EH (cell line): ENCODE results near the gene DPH7.
A peak's percentile ranks its signal among the peaks of the same experiment; 100 is the strongest.
"Not testable (repeated sequence)": the region's sequence is repeated elsewhere in the genome, so short reads cannot be mapped to it uniquely, and the experiment has no call there.

Source experiments
- DNase-seq: peaks from one replicate; pipeline ENCODE4 v3.0.0-alpha.2; 2015; ENCODE audit warnings: low read depth

DPH7 gene

DNA sequence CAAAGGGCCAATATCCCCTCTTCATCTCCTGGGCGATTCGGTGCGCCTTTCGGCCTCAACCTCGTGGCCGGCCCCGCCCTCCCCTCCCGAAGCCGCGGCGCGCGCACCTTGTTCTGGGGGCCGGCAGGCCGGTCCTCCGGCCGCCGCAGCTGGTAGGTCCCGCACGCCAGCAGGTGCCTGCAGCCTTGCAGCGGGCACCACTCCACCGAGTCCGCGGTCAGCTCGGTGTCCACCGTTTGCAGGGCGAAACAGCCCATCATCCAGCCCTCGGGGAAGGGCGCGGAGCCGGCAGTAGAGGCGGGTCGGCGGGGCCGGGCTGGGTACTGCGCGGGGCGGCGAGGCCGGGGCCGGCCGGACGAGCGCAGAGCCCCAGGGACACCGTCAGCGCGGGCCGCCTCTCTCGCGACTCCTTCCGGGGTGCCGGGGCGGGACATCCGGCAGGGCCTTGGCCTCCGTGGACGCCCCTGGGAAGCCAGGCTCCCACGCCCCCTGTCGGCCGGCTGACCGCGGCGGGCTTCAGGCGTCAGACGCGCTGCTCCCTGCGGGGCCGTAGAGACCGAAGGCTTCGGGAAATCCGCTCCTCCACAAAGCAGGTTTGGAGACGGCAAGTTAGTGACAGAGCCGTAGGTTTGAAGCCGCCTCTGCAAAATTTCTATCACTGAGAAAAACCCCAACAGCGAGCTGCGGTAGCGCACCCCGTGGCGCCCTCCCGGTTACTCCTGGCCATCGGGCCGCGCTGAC, at the start of gene DPH7:
TSS of gene DPH7 (minus strand) at position 408 of the 741 bp plus-strand sequence. CDS start at position 260, 148 bp downstream.
- DNase-seq, result peak; percentile 91

DNA sequence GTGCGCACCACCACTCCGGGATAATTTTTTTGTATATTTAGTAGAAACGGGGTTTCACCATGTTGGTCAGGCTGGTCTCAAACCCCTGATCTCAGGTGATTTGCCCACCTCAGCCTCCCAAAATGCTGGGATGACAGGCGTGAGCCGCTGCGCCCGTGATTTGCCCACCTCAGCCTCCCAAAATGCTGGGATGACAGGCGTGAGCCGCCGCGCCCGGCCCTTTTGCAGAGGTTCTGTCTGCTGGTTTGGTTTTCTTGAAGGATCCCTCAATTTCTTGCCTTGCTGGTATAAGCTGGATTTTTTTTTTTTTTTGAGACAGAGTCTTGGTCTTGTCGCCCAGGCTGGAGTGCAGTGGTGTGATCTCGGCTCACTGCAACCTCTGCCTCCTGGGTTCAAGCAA, 48.7 kb upstream of the DPH7 start:
- DNase-seq, result not testable (repeated sequence)

DNA sequence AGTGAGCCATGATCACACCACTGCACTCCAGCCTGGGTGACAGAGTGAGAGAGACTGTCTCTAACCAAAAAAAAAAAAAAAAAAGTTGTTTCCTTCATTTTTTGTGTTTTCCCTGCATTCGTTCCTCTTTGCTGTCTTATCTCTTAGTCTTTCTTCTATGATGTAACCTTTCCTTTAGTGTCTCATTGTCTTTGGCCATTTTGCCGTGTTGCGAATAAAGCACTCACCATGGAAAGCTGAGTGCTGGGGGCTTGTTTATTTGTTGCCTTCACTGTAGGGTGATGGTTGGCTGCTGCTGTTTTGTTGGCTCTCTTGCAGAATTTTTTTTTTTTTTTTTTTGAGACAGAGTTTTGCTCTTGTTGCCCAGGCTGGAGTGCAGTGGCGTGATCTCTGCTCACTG, 47.7 kb upstream of the DPH7 start:
- DNase-seq, result no peak

DNA sequence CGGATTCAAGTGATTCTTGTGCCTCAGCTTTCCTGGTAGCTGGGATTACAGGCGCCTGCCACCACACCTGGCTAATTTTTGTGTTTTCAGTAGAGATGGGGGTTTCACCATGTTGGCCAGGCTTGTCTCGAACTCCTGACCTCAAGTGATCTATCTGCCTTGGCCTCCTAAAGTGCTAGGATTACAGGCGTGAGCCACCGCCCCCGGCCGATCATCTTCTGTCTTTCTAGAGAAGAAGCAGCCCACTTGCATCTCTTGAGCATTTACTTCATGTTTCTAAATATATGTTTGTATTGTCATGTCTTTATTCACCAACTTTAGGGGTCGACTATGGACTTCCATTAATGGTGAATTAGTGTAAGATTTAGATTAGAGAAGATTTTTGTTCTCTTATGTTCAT, 43.5 kb upstream of the DPH7 start:
- not testable (repeated sequence) for DNase-seq

DNA sequence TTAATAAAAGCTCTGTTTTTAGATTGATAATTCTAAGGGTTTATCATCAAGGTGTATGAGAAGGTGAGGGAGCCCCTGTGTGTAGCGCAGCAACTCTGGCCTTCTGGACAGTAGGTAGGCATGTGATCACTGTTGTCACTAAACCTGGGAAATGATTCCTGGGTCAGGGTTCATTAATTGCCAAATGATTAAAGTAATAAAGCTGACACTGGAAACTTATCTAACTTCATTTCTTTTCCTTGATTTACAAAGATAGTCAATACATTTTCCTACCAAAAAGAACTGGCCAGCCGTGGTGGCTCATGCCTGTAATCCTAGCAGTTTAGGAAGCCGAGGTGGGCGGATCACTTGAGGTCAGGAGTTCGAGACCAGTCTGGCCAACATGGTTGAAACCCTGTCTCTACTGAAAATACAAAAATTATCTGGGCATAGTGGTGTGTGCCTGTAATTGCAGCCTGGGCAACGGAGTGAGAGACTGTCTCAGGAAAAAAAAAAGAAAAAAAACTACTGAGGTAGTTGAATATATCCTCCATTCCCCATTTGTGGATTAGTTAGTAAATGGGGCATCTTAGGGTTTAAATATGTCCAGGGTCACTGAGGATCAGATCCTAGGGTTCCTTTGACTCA, 42.5 kb upstream of the DPH7 start:
- DNase-seq, result peak; percentile 33

DNA sequence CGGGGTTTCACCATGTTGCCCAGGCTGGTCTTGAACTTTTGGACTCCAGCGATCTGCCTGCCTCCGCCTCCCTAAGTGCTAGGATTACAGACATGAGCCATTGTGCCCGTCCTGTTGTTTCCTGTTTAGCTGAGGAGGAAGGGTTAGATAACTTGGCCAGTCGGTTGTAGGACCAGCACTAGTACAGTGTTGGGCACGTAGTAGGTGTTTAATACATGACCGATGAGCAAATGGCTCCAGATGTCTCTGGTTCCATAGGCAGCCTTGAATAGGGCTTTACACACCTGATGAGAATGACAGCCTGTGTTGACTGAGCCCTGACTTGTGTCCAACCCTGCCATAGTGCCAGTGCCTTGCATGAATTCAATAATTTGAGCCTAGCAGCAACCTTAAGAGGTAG, 41.9 kb upstream of the DPH7 start:
- DNase-seq, result no peak

DNA sequence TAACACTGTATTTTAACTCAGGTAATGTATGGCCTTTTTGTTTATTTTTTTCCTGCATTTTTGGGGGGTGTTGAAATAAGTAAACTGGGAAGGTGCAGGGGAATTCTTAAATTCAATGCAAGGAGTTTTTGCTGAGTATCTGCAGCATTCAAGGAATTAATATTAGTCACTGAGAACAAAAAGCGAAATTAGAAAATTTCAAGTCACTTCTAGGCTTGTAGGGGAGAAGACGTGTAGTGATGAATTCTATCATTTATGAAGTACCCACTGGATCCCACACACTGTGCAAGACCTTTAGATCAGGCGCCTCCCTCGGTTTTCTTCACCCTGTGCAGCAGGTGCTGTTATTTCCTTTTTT, 41.3 kb upstream of the DPH7 start:
- no peak for DNase-seq

DNA sequence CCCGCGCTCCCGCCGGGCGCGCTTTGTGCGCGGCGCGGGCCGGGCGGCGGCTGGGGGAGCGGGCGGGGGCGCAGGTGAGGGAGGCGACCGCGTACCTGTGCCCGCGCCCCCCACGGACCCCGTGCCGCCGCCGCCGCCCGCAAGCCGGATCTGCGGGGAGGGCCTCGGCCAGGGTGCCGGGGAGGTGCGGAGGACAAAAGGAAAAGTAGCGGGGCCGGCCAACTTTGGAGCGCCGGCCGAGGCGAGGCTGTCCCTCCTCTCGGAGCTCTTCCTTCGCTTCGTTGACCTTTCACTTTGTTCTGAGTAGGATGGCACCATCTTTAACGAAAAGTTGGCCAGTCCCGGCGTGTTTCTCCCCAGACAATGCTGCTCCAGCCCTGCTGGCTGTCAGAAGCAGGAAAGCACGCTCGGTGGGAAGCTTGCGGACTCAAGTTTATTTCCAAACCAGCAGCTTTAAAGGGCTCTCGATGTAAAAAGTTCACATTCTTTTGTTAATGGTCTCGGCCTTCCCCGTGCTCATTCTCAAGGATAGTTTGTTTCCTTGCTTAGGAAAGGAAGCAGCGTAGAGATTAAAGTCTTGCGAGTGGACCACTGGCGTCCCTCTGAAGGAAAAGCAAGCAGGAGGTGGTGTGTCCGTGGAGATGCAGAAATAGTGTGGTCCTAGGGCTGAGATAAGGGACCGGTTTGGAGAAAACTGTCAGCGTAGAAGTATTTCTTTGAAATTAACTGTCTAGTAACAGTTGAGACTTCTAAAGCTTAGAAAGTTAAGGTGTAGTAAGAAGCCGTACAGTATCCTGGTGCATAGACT, 40.7 kb upstream of the DPH7 start:
- peak; percentile 61 for DNase-seq

DNA sequence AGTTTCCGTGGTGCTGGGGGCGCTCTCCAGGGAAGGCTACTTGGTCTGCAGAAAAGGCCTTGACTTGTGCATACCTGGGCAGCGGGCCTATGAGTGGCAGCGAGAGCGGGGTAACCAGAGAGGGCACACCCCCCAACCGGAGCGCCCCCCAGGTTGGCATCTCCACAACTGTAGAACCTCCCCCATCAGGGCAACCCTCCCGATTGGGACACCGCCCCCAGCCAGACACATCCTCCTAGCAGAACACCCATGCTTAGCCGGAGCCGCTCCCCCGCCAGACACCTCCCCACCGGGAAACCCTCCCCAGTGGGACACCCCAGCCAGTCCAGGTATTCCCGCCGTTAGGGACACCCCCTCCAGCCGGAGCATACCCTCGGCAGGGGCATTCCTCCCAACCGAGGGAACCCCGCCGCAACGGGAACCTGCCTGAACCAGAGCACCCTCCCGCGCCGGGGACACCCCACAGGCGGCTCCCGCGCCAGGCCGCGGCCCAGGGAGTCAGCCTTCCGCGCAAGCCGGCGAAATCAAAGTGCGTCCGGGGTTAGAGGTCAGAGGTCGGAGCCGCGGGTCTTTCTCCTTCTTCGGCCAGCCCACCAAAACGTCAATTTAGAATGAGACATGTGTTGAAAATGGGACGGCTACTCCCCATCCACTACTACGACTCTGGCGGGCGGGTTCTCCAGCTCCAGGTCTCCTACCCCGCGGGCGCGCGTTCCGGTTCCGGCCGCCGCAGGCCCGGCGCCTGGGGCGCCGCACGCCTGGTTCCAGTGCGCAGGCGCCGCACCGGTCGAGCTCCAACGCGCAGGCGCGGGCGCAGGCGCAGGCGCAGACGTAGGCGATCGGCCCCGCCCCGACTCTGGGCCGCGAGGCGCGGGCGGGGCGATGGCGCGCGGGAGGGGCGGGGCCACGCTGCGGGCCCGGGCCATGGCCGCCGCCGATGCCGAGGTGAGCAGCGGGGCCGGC, 39.7 kb upstream of the DPH7 start, which contains the start of gene EHMT1:
TSS of gene EHMT1 (plus strand) at position 901 of the 963 bp plus-strand sequence. CDS start at position 925, 24 bp downstream.
- DNase-seq, result peak; percentile 85

DNA sequence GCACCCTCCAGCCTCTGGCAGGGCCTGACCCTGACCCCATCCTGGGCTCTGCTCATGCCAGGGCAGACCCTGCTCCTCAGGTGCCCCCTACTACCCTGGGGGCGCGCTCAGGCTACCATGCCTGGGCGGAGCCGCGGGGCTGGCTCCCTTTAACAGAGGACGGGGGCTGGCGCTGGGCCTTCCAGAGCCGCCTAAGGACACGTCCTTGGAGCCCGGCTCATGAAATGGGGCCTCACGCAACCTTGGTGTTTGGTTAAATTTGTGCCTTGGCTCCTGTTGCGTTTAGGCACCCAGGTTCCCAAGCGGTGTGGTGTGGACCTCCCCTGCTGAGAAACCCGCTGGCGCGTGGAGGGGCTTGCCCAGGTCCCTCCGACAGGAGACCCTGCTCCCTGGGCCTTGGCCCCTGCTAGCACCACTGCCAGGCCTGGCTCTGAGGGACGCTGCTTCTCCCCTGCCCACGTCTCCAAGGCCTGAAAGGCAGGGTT, 36.7 kb upstream of the DPH7 start:
- no peak for DNase-seq

DNA sequence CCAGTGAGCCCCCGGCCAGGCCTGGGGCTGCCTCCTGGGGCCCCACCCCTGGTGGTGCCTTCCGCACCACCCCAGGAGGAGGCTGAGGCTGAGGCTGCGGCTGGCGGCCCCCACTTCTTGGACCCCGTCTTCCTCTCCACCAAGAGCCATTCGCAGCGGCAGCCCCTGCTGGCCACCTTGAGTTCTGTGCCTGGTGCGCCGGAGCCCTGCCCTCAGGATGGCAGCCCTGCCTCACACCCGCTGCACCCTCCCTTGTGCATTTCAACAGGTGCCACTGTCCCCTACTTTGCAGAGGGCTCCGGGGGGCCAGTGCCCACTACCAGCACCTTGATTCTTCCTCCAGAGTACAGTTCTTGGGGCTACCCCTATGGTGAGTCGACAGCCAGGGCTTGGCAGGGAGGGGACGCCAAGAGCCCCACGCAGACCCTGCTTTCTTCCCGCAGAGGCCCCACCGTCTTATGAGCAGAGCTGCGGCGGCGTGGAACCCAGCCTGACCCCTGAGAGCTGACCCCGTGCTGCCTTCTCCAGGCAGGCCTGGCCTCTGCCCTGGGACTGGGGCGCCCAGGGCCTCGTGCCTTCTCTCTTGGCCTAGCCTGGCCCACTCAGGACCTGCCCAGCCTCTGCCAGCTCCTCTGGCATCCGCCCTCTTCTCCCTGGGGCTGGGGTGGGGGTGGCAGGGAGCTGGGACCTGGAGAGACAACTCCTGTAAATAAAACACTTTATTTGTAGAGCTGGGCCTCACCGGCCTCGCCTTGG, 36.1 kb upstream of the DPH7 start:
- DNase-seq, result no peak

DNA sequence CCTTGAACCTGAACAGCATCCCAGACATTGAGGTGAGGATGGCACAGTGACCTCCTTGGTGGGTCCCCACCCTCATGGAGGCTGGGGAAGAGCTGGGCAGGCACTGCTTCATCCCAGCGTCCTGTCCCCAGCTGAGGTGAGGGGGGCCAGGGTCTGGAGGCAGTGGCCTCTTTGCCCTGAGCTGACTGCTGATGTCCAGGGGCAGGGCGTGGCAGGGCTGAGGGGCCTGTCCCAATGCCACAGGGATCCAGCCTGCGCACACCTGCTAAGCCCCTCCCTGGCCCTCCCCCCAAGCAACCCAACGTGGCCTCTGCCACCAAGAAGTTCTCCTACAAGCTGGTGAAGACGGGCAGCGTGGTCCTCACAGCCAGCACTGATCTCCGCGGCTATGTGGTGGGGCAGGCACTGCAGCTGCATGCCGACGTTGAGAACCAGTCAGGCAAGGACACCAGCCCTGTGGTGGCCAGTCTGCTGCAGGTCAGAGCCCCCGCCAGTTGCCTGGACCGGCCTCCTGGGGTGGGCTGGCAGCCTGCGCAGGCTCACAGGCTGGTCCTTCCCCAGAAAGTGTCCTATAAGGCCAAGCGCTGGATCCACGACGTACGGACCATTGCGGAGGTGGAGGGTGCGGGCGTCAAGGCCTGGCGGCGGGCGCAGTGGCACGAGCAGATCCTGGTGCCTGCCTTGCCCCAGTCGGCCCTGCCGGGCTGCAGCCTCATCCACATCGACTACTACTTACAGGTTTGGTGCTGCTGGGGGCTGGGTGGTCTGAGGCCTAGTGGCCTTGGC, 35.2 kb upstream of the DPH7 start:
- DNase-seq, result no peak

DNA sequence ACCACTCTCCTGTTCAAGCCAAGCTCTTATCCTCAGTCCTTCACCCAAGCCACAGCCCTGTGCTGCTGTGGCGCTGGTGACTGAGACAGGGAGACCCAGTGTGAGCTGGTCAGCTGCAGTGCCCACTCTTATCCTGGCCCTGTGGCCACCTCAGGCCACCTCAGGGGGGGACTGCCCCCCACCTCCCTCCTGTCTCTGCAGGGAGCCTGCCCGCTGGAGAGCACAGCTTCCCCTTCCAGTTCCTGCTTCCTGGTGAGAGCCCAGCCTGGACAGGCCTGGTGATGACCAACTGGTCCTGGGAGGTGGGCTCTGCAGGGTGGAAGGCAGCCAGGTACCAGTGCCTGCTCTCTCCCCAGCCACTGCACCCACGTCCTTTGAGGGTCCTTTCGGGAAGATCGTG, 34.5 kb upstream of the DPH7 start:
- DNase-seq, result no peak

DNA sequence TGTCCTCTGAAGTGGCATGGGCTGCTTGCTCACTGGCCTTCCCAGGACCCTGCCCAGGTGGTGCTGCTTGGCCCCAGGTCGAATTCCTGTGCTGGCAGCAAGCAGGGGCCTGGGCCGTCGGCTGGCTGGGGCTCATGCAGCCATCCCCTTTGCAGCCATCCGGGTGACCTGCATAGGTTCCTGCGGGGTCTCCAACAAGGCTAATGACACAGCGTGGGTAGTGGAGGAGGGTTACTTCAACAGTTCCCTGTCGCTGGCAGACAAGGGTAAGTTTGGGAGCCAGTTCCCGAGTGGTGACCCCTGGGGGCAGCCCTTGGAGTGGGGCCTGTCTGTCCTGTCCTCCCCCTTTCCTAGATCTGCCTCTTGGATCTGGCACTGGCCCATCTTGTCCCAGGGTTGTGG, 34.0 kb upstream of the DPH7 start:
- no peak for DNase-seq

DNA sequence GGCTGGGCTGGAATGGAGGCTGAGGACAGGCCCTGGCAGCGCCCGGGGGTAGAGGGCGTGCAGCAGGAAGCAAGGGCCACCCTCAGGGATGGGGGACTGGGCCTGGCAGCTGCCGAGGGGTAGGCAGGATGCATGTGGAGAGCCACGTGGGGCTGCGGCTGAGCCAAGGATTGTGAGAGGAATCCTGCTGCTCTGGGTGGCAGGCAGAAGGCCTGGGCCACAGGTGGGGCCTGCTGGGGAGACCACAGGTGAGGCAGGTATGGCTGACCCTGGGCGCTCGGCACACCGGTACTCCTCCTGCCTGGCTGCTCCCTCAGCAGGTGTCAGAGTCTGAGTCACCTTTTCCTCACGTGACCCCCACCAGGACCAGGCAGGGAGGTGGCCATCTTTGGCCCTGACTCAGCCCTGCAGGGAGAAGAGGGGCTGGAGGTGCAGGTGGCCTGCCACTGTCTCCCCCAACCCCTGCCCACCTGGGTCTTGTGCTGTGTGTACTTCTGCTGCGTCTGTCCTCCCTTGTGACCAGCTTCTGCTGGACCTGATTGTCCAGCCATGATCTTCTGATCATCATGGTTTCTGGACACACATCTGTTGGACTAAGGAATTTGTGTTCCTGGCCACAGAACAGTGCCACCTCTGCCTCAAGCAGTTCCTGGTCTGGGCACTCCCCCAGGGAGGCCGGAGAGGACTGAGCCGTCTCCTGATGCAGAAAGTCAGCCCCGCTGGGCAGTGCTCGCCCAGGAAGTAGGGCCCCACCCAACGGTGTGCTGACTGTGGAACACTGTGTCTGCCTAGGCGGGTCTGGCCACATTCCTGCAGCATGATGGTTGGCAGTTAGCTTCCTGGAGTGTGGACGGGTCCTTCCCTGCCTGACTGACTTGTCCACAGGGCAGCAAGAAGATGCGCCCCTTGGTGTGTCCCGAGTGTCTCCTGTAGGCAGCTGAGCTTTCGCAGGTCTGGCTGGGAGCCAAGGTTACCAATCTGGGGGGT, 33.2 kb upstream of the DPH7 start:
- DNase-seq, result peak; percentile 85

DNA sequence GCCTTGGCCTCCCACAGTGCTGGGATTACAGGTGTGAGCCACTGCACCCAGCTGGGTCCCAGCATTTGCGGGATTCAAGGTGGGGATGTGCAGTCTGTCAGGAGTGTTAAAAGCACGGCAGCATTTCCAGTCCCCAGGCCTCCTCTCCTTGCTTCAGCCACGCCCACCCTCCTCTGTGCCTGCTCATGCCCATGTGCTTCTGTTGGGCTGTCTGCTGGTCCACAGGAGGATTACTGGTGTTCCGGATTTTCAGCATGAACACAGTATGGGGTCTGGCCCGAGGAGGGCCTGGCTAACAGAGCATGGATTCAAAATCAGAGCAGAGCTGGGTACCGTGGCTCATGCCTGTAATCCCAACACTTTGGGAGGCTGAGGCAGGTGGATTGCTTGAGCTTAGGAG, 32.2 kb upstream of the DPH7 start:
- DNase-seq, result no peak

DNA sequence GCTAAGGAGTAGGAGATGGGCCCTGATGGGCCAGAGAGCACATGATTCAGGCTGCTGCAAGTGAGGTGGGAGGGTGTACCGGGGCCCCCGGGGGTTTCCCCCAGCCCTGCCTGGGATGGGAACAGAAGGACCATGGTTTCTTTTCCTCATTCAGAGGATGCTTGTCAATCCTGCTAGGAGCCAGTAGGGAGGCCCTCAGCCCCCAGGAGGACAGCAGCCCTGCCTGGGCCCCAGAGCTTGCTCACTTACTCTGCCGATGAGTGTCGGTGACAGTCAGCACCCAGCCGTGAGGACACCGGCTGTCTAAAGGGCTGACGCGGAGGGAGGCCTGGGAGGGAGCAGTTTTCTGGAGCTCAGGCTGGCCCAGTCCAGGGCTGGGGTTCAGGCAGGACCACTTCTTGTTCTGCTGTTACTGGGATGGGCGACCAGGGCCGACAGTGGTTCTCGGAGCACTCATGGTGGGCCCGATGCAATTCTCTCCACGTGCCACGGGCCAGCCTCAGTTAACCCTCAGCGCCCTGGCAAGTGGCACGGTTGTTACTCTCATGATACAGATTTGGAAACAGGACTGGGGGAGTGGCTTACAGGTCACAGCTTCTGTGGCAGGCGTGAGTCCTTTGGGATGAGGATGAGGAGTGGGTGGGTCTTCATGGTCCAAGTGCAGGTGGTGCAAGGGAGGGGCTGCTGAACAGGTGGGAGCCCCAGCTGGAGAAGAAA, 28.6 kb upstream of the DPH7 start:
- peak; percentile 54 for DNase-seq

DNA sequence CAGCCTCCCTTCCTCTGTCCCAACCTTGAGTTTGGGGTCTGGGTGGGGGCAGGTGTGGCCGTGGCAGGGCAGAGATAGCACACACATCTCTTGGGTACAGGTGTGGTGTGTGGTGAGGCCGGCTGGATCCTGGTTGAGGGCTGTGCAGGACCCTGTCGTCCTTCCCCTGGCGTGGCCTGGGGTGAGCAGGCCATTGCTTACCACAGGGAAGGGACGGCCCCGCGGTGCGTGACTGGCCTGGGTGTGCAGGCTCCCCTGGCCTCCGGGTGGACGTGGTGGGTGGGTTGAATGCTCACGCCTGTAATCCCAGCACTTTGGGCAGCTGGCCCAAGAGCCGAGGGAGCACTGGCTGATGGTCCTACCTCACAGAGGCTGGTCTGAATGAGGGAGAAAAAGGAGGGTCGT, 28.0 kb upstream of the DPH7 start:
- DNase-seq, result peak; percentile 15
